DOHH2 (cell line): ENCODE data around the gene MAP2.
A peak's percentile ranks its signal among the peaks of the same experiment; 100 is the strongest.

Source experiments
- EZH2phosphoT487 ChIP-seq: fragments of 200-600 bp; sonication (generic); IDR thresholded peaks from 2 replicates; pipeline ENCODE4 v1.6.1; 2017; ENCODE audit warnings: borderline replicate concordance, mild to moderate bottlenecking, antibody characterized with exemption, low read length, moderate library complexity, mixed read lengths
- TF ChIP-seq, protein P1 (sequence below): fragments of 200-600 bp; sonication (generic); IDR thresholded peaks from one replicate; pipeline ENCODE4 v1.5.1; 2014; ENCODE audit warnings: antibody characterized with exemption, mild to moderate bottlenecking, low read depth, low read length; ENCODE audit not compliant: poor library complexity, severe bottlenecking

DNA sequence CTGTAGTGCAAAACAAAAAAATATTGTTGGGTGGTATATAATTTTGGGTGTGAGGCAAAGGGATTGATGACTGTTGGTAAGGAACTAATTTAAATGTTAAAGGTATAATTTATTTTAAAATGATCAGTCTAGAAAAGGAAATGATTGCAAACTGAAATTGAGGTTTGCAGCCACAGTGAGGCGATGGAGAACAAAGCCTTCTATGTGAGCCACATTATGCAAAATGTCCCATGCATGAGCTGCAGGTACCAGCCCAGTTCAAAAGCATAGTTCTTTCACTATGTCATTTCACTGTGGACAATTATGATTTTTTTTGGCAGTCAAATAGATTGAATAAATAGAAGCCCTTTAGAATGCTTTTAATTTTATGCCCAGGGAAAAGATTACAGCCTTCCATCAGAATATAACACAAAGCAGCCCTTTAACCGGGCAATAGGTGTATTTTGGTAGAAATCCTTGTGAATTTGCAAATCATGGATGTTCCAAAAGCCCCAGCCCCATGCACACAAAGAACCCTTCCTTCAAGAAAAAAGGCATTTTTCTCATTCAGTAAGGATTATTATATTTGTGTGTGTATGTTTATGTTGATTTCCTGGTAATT is 1.7 kb downstream of the MAP2 start:
- TF ChIP-seq, protein P1, sequence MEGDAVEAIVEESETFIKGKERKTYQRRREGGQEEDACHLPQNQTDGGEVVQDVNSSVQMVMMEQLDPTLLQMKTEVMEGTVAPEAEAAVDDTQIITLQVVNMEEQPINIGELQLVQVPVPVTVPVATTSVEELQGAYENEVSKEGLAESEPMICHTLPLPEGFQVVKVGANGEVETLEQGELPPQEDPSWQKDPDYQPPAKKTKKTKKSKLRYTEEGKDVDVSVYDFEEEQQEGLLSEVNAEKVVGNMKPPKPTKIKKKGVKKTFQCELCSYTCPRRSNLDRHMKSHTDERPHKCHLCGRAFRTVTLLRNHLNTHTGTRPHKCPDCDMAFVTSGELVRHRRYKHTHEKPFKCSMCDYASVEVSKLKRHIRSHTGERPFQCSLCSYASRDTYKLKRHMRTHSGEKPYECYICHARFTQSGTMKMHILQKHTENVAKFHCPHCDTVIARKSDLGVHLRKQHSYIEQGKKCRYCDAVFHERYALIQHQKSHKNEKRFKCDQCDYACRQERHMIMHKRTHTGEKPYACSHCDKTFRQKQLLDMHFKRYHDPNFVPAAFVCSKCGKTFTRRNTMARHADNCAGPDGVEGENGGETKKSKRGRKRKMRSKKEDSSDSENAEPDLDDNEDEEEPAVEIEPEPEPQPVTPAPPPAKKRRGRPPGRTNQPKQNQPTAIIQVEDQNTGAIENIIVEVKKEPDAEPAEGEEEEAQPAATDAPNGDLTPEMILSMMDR: peak; percentile 56
- no peak for TF ChIP-seq EZH2phosphoT487
